ENCODE results near the gene PHC2. TPM values are rescaled to one million over a fixed set of nuclear protein-coding genes. Genes with fewer than 3 reads are reported as not detected.

The PHC2 gene
- total and polyA plus RNA-seq, 2 of the 13 experiments (the other 11 are each of a cell fraction or from before 2014, with no cell fraction given) = 52.5 to 84.9 TPM

GRCh38 chr1:33472269-33472980, 41.5 kb upstream of the PHC2 start, which contains the start of gene ZSCAN20 (continued):
- TF ChIP-seq, protein P1, sequence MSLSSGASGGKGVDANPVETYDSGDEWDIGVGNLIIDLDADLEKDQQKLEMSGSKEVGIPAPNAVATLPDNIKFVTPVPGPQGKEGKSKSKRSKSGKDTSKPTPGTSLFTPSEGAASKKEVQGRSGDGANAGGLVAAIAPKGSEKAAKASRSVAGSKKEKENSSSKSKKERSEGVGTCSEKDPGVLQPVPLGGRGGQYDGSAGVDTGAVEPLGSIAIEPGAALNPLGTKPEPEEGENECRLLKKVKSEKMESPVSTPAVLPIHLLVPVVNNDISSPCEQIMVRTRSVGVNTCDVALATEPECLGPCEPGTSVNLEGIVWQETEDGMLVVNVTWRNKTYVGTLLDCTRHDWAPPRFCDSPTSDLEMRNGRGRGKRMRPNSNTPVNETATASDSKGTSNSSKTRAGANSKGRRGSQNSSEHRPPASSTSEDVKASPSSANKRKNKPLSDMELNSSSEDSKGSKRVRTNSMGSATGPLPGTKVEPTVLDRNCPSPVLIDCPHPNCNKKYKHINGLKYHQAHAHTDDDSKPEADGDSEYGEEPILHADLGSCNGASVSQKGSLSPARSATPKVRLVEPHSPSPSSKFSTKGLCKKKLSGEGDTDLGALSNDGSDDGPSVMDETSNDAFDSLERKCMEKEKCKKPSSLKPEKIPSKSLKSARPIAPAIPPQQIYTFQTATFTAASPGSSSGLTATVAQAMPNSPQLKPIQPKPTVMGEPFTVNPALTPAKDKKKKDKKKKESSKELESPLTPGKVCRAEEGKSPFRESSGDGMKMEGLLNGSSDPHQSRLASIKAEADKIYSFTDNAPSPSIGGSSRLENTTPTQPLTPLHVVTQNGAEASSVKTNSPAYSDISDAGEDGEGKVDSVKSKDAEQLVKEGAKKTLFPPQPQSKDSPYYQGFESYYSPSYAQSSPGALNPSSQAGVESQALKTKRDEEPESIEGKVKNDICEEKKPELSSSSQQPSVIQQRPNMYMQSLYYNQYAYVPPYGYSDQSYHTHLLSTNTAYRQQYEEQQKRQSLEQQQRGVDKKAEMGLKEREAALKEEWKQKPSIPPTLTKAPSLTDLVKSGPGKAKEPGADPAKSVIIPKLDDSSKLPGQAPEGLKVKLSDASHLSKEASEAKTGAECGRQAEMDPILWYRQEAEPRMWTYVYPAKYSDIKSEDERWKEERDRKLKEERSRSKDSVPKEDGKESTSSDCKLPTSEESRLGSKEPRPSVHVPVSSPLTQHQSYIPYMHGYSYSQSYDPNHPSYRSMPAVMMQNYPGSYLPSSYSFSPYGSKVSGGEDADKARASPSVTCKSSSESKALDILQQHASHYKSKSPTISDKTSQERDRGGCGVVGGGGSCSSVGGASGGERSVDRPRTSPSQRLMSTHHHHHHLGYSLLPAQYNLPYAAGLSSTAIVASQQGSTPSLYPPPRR (CRISPR knock-in tag; IDR thresholded peaks at IDR 0.05; ENCODE audit: borderline replicate concordance) = peak; percentile 24; the same call in 1 of the 2 replicates
- no peak for TF ChIP-seq ZNF644 (CRISPR knock-in tag; IDR thresholded peaks at IDR 0.05; ENCODE audit: low read depth)
- TF ChIP-seq, protein P2, sequence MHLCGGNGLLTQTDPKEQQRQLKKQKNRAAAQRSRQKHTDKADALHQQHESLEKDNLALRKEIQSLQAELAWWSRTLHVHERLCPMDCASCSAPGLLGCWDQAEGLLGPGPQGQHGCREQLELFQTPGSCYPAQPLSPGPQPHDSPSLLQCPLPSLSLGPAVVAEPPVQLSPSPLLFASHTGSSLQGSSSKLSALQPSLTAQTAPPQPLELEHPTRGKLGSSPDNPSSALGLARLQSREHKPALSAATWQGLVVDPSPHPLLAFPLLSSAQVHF (CRISPR knock-in tag; IDR thresholded peaks at IDR 0.05) = no peak
- TF ChIP-seq ZNF432 (CRISPR knock-in tag; IDR thresholded peaks at IDR 0.05; ENCODE audit: borderline replicate concordance) = no peak
- TF ChIP-seq ZNF326 (CRISPR knock-in tag; IDR thresholded peaks at IDR 0.05; ENCODE audit: borderline replicate concordance) = no peak
- TF ChIP-seq ZNF749 (CRISPR knock-in tag; IDR thresholded peaks at IDR 0.05; ENCODE audit: borderline replicate concordance) = no peak
- TF ChIP-seq ATF1 (CRISPR knock-in tag; IDR thresholded peaks at IDR 0.05) = peak; percentile 71
- TF ChIP-seq SNAI1 (CRISPR knock-in tag; IDR thresholded peaks at IDR 0.05; ENCODE audit: borderline replicate concordance) = no peak
- peak; percentile 46; the same call in 1 of the 2 replicates for TF ChIP-seq TAF1 (CRISPR knock-in tag; IDR thresholded peaks at IDR 0.05)
- TF ChIP-seq CBX2 (IDR thresholded peaks at IDR 0.05; ENCODE audit: low read depth, low read length) = peak; percentile 42; the same call in 1 of the 2 replicates
- no peak for TF ChIP-seq CBX2 (CRISPR knock-in tag; IDR thresholded peaks at IDR 0.05; ENCODE audit: low read depth)
- 0 out of 2 replicates have a peak, but pooled peaks have one; percentile 26 for TF ChIP-seq ARNT2 (CRISPR knock-in tag; IDR thresholded peaks at IDR 0.05; ENCODE audit: low read depth)
- TF ChIP-seq, protein P3, sequence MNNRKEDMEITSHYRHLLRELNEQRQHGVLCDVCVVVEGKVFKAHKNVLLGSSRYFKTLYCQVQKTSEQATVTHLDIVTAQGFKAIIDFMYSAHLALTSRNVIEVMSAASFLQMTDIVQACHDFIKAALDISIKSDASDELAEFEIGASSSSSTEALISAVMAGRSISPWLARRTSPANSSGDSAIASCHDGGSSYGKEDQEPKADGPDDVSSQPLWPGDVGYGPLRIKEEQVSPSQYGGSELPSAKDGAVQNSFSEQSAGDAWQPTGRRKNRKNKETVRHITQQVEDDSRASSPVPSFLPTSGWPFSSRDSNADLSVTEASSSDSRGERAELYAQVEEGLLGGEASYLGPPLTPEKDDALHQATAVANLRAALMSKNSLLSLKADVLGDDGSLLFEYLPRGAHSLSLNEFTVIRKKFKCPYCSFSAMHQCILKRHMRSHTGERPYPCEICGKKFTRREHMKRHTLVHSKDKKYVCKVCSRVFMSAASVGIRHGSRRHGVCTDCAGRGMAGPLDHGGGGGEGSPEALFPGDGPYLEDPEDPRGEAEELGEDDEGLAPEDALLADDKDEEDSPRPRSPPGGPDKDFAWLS (CRISPR knock-in tag; IDR thresholded peaks at IDR 0.05; ENCODE audit: borderline replicate concordance) = no peak
- TF ChIP-seq, protein P4, sequence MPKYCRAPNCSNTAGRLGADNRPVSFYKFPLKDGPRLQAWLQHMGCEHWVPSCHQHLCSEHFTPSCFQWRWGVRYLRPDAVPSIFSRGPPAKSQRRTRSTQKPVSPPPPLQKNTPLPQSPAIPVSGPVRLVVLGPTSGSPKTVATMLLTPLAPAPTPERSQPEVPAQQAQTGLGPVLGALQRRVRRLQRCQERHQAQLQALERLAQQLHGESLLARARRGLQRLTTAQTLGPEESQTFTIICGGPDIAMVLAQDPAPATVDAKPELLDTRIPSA (CRISPR knock-in tag; IDR thresholded peaks at IDR 0.05; ENCODE audit: borderline replicate concordance) = no peak
- peak; percentile 16; the same call in 1 of the 2 replicates for TF ChIP-seq FOXK2 (IDR thresholded peaks at IDR 0.05)
- peak; percentile 69; the same call in 1 of the 2 replicates for TF ChIP-seq SALL2 (CRISPR knock-in tag; IDR thresholded peaks at IDR 0.05)
- TF ChIP-seq DMAP1 (CRISPR knock-in tag; IDR thresholded peaks at IDR 0.05) = no peak
- TF ChIP-seq, protein P5, sequence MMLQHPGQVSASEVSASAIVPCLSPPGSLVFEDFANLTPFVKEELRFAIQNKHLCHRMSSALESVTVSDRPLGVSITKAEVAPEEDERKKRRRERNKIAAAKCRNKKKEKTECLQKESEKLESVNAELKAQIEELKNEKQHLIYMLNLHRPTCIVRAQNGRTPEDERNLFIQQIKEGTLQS (CRISPR knock-in tag; IDR thresholded peaks at IDR 0.05) = no peak
- TF ChIP-seq MNT (IDR thresholded peaks at IDR 0.05) = peak; percentile 8; the same call in 1 of the 2 replicates

Data from HepG2 (cell line).